Glutamatergic neuron (in vitro differentiated cells): ENCODE results near the gene PDPN. TPM values are rescaled to one million over a fixed set of nuclear protein-coding genes. Genes with fewer than 3 reads are reported as not detected.

Experiments
- DNase-seq: peaks from one replicate; pipeline ENCODE4 v3.0.0; 2022
- H3K27ac Mint-ChIP-seq: one replicate; pipeline ENCODE4 v1.8.0; 2020; ENCODE audit warnings: mild to moderate bottlenecking, mixed read lengths, inconsistent platforms; ENCODE audit not compliant: unreplicated experiment
- H3K27me3 Mint-ChIP-seq: one replicate; pipeline ENCODE4 v1.8.0; 2020; ENCODE audit warnings: mild to moderate bottlenecking, moderate library complexity, mixed read lengths, inconsistent platforms; ENCODE audit not compliant: unreplicated experiment
- H3K36me3 Mint-ChIP-seq: one replicate; pipeline ENCODE4 v1.8.0; 2020; ENCODE audit warnings: mild to moderate bottlenecking, mixed read lengths, inconsistent platforms; ENCODE audit not compliant: unreplicated experiment
- H3K4me1 Mint-ChIP-seq: one replicate; pipeline ENCODE4 v1.8.0; 2020; ENCODE audit warnings: mild to moderate bottlenecking, low read depth, mixed read lengths, inconsistent platforms; ENCODE audit not compliant: unreplicated experiment
- H3K4me3 Mint-ChIP-seq: one replicate; pipeline ENCODE4 v1.8.0; 2020; ENCODE audit warnings: mild to moderate bottlenecking, mixed read lengths, inconsistent platforms; ENCODE audit not compliant: unreplicated experiment
- H3K9me3 Mint-ChIP-seq: one replicate; pipeline ENCODE4 v1.8.0; 2020; ENCODE audit warnings: mild to moderate bottlenecking, moderate library complexity, mixed read lengths, inconsistent platforms; ENCODE audit not compliant: unreplicated experiment
- total RNA-seq: library from RNA; stranded (reverse); fragmentation: NEBNext Ultra II Directional; extraction: Animal tissue kit (Norgen Biotek cat#: 25700); gene quantifications from one replicate; pipeline ENCODE4 v1.2.1, GENCODE V29; 2021; ENCODE audit not compliant: unreplicated experiment
- TF ChIP-seq, protein P1 (sequence below): fragments of 200-600 bp; sonication (generic); IDR thresholded peaks from one replicate; pipeline ENCODE4 v1.5.0; 2021; ENCODE audit not compliant: partially characterized antibody, unreplicated experiment

Gene PDPN
- total RNA-seq, 1 donor from 2014 or later: 4.8 TPM

DNA sequence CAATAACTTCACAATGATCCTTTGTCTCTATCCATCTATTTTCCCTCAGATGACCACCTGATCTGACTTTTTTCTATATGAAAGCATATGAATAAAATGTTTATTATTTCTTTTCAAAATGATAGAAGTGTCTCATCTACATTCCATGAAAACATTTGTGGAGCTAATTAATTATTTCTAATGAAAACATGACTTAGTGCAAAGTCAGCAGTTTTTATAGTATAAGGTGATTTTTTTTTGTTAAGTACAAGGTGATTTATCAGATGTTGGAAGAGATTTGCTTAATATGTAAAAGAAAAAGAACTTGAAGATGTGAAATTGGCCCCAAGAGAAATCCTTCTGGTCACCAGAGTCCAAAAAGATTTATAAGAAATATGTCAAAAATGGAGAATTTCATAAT, 43.5 kb downstream of the PDPN start:
- Mint-ChIP-seq H3K27me3 (no peaks in the 10 kb centered on the region), H3K4me3 (no peak overlapping the region), H3K36me3 (no peaks in the 10 kb centered on the region), H3K27ac (no peak overlapping the region), H3K9me3 (peaks cover 2% of the 10 kb centered on the region), H3K4me1 (no peaks in the 10 kb centered on the region)
- DNase-seq: no peak
- TF ChIP-seq, protein P1, sequence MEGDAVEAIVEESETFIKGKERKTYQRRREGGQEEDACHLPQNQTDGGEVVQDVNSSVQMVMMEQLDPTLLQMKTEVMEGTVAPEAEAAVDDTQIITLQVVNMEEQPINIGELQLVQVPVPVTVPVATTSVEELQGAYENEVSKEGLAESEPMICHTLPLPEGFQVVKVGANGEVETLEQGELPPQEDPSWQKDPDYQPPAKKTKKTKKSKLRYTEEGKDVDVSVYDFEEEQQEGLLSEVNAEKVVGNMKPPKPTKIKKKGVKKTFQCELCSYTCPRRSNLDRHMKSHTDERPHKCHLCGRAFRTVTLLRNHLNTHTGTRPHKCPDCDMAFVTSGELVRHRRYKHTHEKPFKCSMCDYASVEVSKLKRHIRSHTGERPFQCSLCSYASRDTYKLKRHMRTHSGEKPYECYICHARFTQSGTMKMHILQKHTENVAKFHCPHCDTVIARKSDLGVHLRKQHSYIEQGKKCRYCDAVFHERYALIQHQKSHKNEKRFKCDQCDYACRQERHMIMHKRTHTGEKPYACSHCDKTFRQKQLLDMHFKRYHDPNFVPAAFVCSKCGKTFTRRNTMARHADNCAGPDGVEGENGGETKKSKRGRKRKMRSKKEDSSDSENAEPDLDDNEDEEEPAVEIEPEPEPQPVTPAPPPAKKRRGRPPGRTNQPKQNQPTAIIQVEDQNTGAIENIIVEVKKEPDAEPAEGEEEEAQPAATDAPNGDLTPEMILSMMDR: no peak

DNA sequence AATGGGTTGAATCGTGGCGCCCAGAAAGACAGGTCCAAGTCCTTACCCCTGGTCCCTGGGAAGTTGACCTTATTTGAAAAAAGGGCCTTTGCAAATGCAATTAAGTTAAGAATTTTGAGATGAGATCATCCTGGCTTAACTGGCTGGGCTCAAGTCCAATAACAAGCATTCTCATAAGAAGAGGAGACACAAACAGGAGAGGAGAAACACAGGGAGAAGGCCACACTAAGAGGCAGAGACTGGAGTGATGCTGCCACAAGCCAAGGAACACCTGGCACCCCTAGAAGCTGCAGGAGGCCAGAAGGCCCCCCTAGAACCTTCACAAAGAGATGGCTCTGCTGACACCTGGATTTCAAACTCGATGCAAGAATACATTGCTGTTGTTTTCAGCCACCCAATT, 44.6 kb downstream of the PDPN start:
- H3K27ac Mint-ChIP-seq: no peak overlapping the region
- H3K36me3 Mint-ChIP-seq: no peaks in the 10 kb centered on the region
- H3K4me1 Mint-ChIP-seq: no peaks in the 10 kb centered on the region
- no peak overlapping the region for H3K4me3 Mint-ChIP-seq
- H3K27me3 Mint-ChIP-seq: no peaks in the 10 kb centered on the region
- peaks cover 2% of the 10 kb centered on the region for H3K9me3 Mint-ChIP-seq
- TF ChIP-seq, protein P1: no peak
- no peak for DNase-seq

DNA sequence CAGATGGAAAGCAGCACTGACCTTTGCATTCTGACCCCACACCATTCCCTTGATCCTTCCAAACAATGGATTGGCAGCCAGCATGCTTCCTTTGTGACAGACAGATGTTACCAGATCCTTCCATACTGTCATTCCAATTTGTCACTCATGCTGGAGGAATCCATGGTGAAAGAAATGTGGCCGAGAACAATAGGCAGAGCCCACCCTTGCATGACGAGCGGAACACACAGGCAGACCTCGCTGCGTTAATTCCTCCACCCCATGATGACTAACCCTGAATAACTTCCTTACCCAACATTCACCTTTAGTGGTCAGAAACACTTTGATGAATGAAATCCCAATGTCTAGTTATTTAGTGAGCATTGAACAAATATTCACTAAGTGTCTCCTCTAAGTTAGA, 45.1 kb downstream of the PDPN start:
- H3K27ac Mint-ChIP-seq: no peak overlapping the region
- no peaks in the 10 kb centered on the region for H3K4me1 Mint-ChIP-seq
- no peaks in the 10 kb centered on the region for H3K27me3 Mint-ChIP-seq
- H3K36me3 Mint-ChIP-seq: no peaks in the 10 kb centered on the region
- DNase-seq: no peak
- H3K4me3 Mint-ChIP-seq: no peak overlapping the region
- peaks cover 2% of the 10 kb centered on the region for H3K9me3 Mint-ChIP-seq
- TF ChIP-seq, protein P1: no peak

DNA sequence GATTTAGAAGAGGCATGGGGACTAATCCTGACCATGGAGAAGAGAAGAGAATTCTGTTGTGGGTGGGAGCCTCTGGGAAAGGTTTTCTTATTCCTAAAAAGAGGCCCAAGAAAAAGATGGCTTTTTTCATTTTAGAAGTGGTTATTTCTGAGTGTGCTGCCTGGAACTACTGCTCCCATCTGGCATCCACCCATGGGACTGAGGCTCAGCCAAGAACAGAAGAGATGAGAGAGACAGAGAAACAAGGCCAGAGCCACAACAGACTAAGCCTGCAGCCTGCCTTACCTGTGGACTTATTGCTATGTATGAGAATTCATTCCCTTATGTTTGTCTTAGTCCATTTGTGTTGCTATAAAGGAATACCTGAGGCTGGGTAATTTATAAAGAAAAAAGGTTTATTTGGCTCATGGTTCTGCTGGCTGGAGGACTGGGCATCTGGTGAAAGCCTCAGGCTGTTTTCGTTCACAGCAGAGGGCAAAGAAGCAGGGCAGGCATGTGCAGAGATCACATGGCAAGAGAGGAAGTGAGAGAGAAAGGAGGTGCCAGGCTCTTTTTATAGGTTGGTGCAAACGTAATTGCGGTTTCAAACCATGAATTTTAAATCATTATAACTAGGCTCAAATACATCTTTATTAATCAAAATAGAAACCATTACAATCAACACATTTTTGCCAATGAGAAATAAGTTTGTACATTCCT, 58.8 kb downstream of the PDPN start:
- H3K27me3 Mint-ChIP-seq: peaks cover 2% of the 10 kb centered on the region
- H3K27ac Mint-ChIP-seq: peak overlapping the region; percentile 76
- TF ChIP-seq, protein P1: no peak
- H3K4me3 Mint-ChIP-seq: no peak overlapping the region
- H3K36me3 Mint-ChIP-seq: no peaks in the 10 kb centered on the region
- H3K4me1 Mint-ChIP-seq: peaks cover 9% of the 10 kb centered on the region
- DNase-seq: peak; percentile 36
- peaks cover 5% of the 10 kb centered on the region for H3K9me3 Mint-ChIP-seq

DNA sequence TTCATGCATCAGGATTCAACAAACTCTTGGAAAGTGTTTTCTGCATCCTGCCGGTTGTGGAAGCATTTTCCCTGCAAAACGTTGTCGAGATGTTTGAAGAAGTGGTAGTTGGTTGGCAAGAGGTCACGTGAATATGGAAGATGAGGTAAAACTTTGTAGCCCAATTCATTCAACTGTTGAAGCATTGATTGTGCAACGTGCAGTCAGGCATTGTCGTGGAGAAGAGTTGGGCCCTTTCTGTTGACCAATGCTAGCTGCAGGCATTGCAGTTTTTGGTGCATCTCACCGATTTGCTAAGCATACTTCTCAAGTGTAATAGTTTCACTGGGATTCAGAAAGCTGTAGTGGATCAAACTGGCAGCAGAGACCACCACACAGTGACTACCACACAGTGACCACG, 59.4 kb downstream of the PDPN start:
- Mint-ChIP-seq H3K4me3 (no peak overlapping the region), H3K9me3 (peaks cover 5% of the 10 kb centered on the region), H3K27me3 (peaks cover 2% of the 10 kb centered on the region), H3K27ac (no peak overlapping the region), H3K4me1 (peaks cover 9% of the 10 kb centered on the region), H3K36me3 (no peaks in the 10 kb centered on the region)
- TF ChIP-seq, protein P1: no peak
- no peak for DNase-seq
